DND-41 (cell line): Measurements from ENCODE around the gene GTSE1.
A peak's percentile ranks its signal among the peaks of the same experiment; 100 is the strongest.

ENCODE experiments used
- ATAC-seq: fragments of 200-7000 bp; cut with Tn5 transposase; 3 replicates; pipeline ENCODE4 v1.9.1; 2021; ENCODE audit warnings: low read depth; ENCODE audit not compliant: insufficient read depth
- DNase-seq: peaks from one replicate; pipeline ENCODE4 v3.0.0-alpha.2; 2020
- H2AFZ ChIP-seq: 2 replicates; pipeline ENCODE4 v1.6.0; 2012; ENCODE audit warnings: low read depth, low read length
- H3K27ac ChIP-seq: 2 replicates; pipeline ENCODE4 v1.5.1; 2012; ENCODE audit warnings: low read length, inconsistent platforms
- H3K27me3 ChIP-seq: fragments of 200-600 bp; sonication (generic); 2 replicates; pipeline ENCODE4 v1.6.0; 2012; ENCODE audit warnings: low read length, mild to moderate bottlenecking, inconsistent platforms; ENCODE audit not compliant: insufficient read depth, poor library complexity
- H3K36me3 ChIP-seq: 2 replicates; pipeline ENCODE4 v1.5.1; 2012; ENCODE audit warnings: low read length, inconsistent platforms; ENCODE audit not compliant: insufficient read depth
- H3K4me1 ChIP-seq: 2 replicates; pipeline ENCODE4 v1.5.1; 2012; ENCODE audit warnings: mild to moderate bottlenecking, low read length; ENCODE audit not compliant: insufficient read depth
- H3K4me2 ChIP-seq: 2 replicates; pipeline ENCODE4 v1.6.0; 2012; ENCODE audit warnings: mild to moderate bottlenecking, moderate library complexity, low read length, inconsistent platforms; ENCODE audit not compliant: insufficient read depth
- H3K4me3 ChIP-seq, 2 experiments: fragments of 200-600 bp in 1 of 2; shearing (Covaris generic) in 1 of 2; 2 replicates each; pipeline ENCODE4 v1.5.1; 2012 to 2016; ENCODE audit warnings: inconsistent platforms in 2 of 2, low read length in 2 of 2, mild to moderate bottlenecking in 2 of 2, low read depth in 1 of 2, moderate library complexity in 1 of 2
- H3K79me2 ChIP-seq: 2 replicates; pipeline ENCODE4 v1.6.0; 2012; ENCODE audit warnings: low read length, inconsistent platforms; ENCODE audit not compliant: insufficient read depth
- H3K9ac ChIP-seq: 2 replicates; pipeline ENCODE4 v1.6.0; 2012; ENCODE audit warnings: low read depth, mild to moderate bottlenecking, inconsistent platforms, low read length, moderate library complexity
- H3K9me3 ChIP-seq: 2 replicates; pipeline ENCODE4 v1.5.1; 2012; ENCODE audit warnings: low read length, moderate library complexity, mild to moderate bottlenecking, inconsistent platforms; ENCODE audit not compliant: insufficient read depth, severe bottlenecking
- H4K20me1 ChIP-seq: 2 replicates; pipeline ENCODE4 v1.6.0; 2012; ENCODE audit warnings: low read length; ENCODE audit not compliant: insufficient read depth
- CTCF ChIP-seq: IDR thresholded peaks from 2 replicates; pipeline ENCODE4 v1.5.1; 2012; ENCODE audit warnings: borderline replicate concordance, low read length, moderate library complexity, mild to moderate bottlenecking; ENCODE audit not compliant: poor library complexity, severe bottlenecking; ENCODE audit errors: extremely low read depth
- EZH2 ChIP-seq: IDR thresholded peaks from 3 replicates; pipeline ENCODE4 v1.6.1; 2012; ENCODE audit warnings: borderline replicate concordance, low read depth, mild to moderate bottlenecking, moderate library complexity, low read length, inconsistent platforms; ENCODE audit not compliant: severe bottlenecking

The GTSE1 gene

GRCh38 chr22:46275455-46276122 is 21.1 kb upstream of the GTSE1 start:
- Histone ChIP-seq H3K9ac (no peak overlapping the region), H2AFZ (no peak overlapping the region), H3K4me1 (no peaks in the 10 kb centered on the region), H4K20me1 (no peaks in the 10 kb centered on the region; the same call in 1 of the 2 replicates), H3K4me2 (no peak overlapping the region), H3K79me2 (no peaks in the 10 kb centered on the region), H3K27ac (0 out of 2 replicates have a peak overlapping the region, but pooled peaks have one; percentile 1), H3K9me3 (no peaks in the 10 kb centered on the region), H3K36me3 (peaks cover 74% of the 10 kb centered on the region), H3K27me3 (no peaks in the 10 kb centered on the region), H3K4me3 (no peak overlapping the region)
- peak; percentile 64; the same call in 2 of the 3 replicates for ATAC-seq
- no peak for TF ChIP-seq CTCF
- no peak for TF ChIP-seq EZH2
- no peak for DNase-seq

- TF ChIP-seq EZH2: no peak
- TF ChIP-seq CTCF: no peak
- Histone ChIP-seq H4K20me1 (no peaks in the 10 kb centered on the region; the same call in 1 of the 2 replicates), H3K4me3 (no peak overlapping the region), H3K27me3 (no peaks in the 10 kb centered on the region), H3K9ac (no peak overlapping the region), H3K9me3 (no peaks in the 10 kb centered on the region), H3K36me3 (peaks cover 83% of the 10 kb centered on the region), H2AFZ (no peak overlapping the region), H3K27ac (no peak overlapping the region), H3K4me1 (no peaks in the 10 kb centered on the region), H3K4me2 (no peak overlapping the region), H3K79me2 (no peaks in the 10 kb centered on the region)
- DNase-seq (no peak), ATAC-seq (no peak)
Observed at GRCh38 chr22:46276563-46276962, 20.1 kb upstream of the GTSE1 start.

GRCh38 chr22:46278656-46279645 is 17.7 kb upstream of the GTSE1 start:
- Histone ChIP-seq H3K79me2 (no peaks in the 10 kb centered on the region), H3K4me2 (no peak overlapping the region), H3K9me3 (no peaks in the 10 kb centered on the region), H3K27ac (no peak overlapping the region), H4K20me1 (no peaks in the 10 kb centered on the region; the same call in 1 of the 2 replicates), H3K9ac (no peak overlapping the region), H3K4me3 (no peak overlapping the region), H3K36me3 (peaks cover 80% of the 10 kb centered on the region), H3K27me3 (no peaks in the 10 kb centered on the region), H3K4me1 (no peaks in the 10 kb centered on the region), H2AFZ (no peak overlapping the region)
- DNase-seq: no peak
- no peak for TF ChIP-seq CTCF
- TF ChIP-seq EZH2: no peak
- ATAC-seq: no peak
